ENCODE measurements around the gene TTLL11.

GRCh38 chr9:121984726-121985402, 108.2 kb downstream of the TTLL11 start:
- TF ChIP-seq CTCF (conservative IDR thresholded peaks at IDR 0.05; ENCODE audit: low read depth in 2 of 2) (no peak), ZNF331 (CRISPR knock-in tag; IDR thresholded peaks at IDR 0.05; ENCODE audit: low read depth) (no peak)
